MM.1S (cell line): ENCODE measurements around the gene KCNB1.

Source experiments
- EZH2phosphoT487 ChIP-seq: fragments of 300-600 bp; sonication (generic); IDR thresholded peaks from 2 replicates; pipeline ENCODE4 v1.6.1; 2018; ENCODE audit warnings: antibody characterized with exemption, low read length
- TF ChIP-seq, protein P1 (sequence below): fragments of 300-600 bp; sonication (generic); IDR thresholded peaks from 2 replicates; pipeline ENCODE4 v1.5.1; 2016; ENCODE audit warnings: antibody characterized with exemption, low read length, mixed read lengths

DNA sequence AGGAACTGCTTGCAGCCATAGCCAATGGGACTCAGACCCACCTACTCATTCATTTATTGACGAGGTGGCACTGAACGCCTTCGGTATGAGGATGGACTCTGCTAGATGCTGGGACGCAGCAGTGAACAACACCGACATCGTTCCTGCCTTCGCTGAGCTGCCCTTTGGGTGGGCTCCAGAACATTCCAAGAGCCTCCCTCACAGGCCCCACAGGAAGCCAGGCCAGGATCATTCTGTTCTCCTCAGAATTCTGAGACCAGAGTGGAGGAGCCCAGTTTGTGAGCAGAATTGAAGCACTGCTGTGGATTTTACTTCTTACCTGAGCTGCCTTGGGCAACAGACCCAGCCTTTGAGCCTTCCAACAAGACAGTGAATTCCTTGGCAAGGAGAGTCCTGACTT, 82.1 kb downstream of the KCNB1 start:
- TF ChIP-seq, protein P1, sequence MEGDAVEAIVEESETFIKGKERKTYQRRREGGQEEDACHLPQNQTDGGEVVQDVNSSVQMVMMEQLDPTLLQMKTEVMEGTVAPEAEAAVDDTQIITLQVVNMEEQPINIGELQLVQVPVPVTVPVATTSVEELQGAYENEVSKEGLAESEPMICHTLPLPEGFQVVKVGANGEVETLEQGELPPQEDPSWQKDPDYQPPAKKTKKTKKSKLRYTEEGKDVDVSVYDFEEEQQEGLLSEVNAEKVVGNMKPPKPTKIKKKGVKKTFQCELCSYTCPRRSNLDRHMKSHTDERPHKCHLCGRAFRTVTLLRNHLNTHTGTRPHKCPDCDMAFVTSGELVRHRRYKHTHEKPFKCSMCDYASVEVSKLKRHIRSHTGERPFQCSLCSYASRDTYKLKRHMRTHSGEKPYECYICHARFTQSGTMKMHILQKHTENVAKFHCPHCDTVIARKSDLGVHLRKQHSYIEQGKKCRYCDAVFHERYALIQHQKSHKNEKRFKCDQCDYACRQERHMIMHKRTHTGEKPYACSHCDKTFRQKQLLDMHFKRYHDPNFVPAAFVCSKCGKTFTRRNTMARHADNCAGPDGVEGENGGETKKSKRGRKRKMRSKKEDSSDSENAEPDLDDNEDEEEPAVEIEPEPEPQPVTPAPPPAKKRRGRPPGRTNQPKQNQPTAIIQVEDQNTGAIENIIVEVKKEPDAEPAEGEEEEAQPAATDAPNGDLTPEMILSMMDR: no peak
- TF ChIP-seq EZH2phosphoT487: no peak
